Stimulated activated CD4-positive, alpha-beta T cell treated with anti-CD3 and anti-CD28 coated beads, TNF-alpha, amount 100 ng/mL, for 1 hour (primary cell): Measurements from ENCODE around the gene CHPT1.
"Not testable (repeated sequence)": the region's sequence is repeated elsewhere in the genome, so short reads cannot be mapped to it uniquely, and the experiment has no call there.

Source experiments
- DNase-seq, 3 donors: peaks; one replicate each; pipeline ENCODE4 v3.0.0-alpha.2; 2020; ENCODE audit warnings: low read depth in 3 of 3, low spot score in 1 of 3

Gene CHPT1

DNA sequence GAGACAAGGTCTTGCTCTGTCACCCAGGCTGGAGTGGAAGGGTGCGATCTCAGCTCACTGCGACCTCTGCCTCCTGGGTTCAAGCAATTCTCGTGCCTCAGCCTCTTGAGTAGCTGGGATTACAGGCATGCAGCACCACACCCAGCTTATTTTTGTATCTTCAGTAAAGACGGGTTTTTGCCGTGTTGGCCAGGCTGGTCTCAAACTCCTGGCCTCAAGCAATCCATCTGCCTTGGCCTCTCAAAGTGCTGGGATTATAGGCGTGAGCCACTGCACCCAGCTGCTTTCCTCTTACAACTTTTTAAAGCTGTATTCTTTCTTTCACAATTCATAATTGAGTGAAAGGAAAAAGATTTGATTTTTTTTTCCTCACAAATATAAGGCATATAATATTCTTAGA, 15.8 kb upstream of the CHPT1 start:
- not testable (repeated sequence) for DNase-seq

DNA sequence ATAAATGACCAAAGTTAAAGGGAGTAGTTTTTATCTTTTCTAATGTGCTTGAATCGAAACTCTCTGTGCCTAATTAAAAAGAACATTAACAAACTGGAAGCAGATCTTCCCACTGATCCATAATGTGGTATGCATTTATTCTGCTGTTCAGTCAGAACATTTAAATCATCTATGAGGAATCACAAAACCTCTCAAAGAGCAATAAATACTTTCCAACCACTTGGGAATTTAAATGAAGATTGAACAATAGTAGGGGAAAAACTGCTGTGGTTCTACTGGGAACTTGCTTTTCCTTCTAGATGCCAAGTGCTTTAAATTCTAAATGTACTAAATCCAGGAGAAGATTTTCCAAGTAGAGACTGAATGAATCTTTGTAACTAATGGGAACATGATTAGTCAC, 12.3 kb upstream of the CHPT1 start:
- DNase-seq, result no peak

DNA sequence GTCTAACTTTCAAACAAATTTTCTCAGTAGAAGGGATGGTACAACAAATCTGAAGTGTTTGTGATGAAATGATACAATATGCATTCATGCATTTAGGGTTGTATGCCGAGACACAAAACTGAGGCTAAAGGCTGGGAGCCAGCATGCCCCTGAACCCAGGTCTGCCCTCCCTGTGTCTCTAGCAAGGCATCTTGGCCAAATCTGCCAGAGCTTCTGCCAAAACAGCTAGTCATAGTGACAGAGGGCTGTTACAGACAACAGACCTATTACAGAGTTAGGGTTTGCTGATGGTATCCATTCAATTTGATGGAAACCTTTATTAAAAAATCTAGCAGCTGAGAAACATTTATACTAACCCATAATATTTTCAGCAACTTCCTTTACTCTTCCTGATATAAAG, 11.3 kb upstream of the CHPT1 start:
- DNase-seq, result no peak

DNA sequence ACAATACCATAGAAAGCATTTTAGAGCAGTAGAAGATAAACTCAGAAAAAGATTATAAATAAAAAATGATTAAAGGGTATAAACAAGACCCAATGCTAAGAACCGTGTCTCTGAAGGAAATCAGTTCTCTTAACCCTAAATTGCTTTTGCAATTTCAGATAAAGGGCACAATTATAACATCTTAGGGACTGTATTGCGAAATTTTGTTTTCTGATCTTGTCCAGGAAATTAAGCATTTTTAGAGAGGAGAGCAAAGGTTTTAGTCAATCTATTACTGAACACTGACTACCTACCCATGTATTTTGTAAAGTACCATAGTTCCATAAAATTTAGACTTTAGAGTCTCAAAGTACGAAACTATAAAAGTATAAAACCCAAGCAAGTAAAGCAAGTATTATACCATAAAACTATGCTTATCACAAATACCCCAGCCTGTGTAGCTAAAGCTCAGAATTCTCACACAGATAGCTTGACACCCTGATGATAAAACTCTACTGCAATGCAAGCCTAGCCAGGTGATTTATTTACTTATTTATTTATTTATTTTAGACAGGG, 6.8 kb upstream of the CHPT1 start:
- DNase-seq, result no peak

DNA sequence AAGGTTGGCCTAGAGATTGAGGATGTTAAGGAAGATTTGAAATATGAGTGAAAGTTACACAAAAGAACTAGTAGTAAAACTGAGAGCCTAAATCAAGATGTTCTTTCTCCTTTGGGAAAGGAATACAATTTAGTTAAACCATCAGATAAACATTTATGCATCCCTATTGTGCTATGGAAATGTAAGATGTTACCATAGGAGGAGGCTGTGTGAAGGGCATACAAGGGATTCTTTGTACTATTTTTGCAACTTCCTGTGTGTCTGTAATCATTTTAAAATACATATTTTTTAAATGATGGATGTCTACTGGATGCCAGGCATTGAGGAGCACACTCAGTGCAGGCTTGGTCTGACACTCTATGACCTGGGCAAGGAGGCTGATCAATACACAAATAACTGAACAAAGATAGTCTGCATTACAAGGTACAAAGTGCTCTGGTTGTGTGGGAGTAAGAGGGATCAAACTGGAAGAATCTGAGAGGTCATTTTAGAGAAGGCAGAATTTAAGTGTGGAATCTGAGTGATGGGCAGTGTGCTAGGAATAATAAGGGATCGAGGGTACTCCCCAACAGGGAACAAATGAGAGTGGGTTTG, 5.8 kb upstream of the CHPT1 start:
- no peak for DNase-seq

DNA sequence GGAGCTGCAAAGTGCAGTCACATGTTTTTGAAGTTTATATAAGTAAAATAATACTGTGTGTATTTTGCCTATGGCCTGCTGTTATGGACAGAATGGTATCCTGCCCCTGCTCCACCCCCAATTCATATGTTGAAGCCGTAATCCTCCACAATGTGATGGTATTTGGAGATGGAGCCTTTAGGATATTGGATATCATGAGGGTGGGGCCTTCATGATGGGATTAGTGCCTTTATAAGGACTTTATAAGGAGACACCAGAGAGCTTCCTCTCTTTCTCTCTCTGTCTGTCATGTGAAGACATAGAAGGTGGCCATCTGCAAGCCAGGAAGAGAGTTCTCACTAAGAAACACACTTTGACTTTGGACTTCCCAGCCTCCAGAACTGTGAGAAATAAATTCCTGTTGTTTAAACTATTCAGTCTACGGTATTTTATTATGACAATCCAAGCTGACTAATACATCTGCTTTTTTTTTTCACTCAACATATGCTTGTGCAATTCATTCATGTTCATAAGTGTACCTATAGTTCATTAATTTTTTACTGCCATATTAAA, 3.1 kb upstream of the CHPT1 start:
- DNase-seq, result no peak

DNA sequence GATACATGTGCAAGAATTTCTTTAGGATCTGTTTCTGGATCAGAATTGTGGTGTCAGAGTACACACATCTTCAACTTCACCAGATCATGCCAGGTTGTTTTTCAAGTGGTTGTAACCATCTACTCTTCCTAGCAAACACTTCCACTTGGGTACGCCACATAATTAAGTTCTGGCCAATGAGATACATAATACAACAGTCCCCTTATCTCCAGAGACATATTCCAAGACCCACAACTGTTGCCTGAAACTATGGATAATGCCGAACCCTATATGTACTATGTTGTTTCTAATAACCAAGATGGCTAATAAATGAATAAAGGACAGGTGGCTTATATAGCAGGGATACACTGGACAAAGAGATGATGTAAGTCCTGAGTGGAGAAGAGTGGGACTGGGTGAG, 2.5 kb upstream of the CHPT1 start:
- no peak for DNase-seq

DNA sequence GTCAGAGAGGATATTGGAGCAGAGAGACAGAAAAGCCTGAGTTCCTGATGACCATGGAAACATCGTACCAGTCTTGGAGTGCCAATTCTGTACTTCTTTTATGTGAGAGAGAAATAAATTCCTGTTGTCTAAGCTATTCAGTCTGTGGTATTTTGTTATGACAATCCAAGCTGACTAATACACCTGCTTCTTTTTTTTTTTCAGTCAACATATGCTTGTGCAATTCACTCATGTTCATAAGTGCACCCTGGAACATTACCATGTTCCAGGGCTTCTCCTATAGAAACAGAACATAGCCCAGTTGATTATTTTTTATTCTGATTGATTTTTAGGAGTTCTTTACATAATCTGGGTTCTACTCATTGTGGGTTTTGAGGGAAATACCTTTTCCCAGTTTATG, 1.7 kb upstream of the CHPT1 start:
- no peak for DNase-seq

DNA sequence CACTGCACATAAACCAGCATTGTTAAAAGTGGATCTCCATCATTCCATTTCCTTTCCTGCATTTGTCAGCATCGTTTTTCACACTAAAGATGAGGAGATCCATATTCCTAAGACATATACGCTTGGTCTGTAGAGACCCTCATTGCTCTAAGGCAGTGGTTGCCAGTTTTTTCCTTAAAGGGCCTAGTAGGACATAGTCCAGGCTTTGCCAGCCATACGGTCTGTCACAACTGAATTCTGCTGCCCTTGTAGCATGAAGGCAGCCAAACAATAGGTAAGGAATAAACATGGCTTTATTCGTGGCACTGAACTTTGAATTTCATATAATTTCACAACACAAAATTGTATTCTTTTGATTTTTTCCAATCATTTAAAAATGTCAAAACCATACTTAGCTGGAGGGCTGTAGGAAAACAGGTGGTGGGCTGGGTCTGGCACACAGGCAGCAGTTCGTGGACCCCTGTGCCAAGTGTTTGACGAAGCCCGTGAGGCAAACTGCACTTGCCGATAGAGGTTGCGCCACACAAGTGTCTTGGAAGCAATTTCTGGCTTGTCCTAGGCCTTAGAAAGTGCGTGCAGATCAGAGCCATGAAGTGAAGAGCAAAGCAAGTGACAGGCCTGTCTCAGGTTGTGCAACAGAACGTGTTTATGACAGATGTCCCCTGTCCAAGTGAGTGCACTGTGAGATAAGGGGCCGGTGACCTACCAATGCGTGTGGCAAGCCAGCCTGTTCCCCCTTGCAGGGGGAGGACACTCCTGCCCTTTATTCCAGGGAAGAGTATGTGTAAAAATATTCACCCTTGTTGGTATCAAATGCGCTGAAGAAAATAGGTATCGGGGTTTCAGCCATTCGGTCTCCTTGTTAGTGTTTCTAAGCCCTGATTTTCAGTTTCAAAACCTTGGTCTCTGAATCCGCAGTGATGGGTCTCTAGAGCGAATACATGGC, 916 bp upstream of the CHPT1 start:
- DNase-seq, result no peak

DNA sequence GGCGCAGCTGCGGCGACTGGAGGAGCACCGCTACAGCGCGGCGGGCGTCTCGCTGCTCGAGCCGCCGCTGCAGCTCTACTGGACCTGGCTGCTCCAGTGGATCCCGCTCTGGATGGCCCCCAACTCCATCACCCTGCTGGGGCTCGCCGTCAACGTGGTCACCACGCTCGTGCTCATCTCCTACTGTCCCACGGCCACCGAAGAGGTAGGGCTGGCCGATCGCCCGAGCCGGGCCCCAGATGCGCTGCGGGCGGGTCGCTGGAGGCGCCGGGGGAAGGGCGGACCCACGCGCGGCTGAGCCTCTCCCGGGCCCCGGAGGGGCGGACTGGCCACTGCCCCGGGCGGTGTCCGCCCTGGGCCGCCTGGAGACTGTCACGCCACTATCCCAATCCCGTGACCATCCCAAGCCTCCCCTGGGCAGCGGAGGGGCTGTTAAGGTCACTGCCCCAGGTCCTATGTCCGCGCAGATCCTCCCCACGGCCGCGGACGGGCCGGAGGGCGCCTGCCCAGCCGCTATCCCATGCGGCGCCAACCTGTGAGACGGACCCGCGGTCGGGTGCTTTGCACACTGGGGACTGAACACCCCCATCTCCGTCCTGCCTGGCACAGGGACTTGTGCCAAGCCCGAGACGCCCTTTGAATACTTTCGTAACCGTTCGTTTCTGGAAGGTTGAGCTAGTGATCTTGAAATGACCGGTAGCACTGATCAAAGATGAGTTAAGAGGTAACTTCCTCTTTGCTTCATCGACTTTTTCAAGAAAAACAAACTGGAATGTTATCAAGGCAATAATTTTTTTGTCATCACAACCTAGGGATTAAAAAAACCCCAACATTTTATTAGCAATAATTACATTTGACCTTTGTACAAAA, 725 bp downstream of the CHPT1 start:
- DNase-seq, result no peak

DNA sequence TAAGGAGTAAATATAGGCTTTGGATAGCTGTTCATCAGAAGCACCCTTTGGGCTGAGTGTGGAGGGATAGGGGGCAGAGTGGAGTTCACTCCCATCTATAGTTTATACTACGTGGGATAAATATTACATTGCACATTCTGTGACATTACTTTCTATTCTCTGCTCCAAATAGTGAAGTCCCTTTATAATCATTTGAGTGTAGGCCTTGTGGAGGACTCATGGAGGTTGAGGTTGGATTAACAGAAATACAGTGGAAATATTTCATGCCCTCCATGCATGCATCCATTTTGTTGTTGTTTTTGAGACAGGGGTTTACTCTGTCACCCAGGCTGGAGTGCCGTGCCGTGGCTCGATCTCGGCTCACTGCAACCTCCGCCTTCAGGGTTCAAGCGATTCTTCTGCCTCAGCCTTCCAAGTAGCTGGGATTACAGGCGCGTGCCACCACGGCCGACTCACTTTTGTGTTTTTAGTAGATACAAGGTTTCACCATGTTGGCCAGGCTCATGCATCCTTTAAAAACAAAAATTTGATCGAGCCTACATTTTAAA, 1.4 kb downstream of the CHPT1 start:
- DNase-seq, result no peak

DNA sequence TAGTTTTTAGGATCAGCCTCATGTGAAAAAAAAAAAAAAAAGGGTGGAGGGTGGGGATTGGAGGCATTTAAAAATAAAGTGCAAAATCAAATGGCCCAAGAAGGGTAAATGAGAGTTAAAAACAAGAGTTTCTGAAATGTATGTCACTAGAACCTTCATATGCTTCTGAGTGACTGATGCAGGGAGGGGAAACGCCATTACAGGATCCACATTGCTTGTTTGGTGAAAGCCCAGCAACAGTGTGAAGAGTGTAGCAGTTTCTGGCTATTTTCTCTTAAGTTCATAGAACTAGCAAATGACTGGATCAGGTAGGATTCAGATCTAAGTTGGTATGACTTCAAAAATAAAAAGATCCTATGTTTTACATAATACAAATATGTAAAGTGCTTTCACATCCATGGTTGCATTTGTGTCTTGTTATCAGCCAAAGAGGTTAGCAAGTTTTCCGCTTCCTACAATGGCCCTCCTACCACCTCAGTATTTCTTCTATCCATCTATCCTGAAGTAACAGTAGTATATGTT, 2.9 kb downstream of the CHPT1 start:
- DNase-seq, result no peak

DNA sequence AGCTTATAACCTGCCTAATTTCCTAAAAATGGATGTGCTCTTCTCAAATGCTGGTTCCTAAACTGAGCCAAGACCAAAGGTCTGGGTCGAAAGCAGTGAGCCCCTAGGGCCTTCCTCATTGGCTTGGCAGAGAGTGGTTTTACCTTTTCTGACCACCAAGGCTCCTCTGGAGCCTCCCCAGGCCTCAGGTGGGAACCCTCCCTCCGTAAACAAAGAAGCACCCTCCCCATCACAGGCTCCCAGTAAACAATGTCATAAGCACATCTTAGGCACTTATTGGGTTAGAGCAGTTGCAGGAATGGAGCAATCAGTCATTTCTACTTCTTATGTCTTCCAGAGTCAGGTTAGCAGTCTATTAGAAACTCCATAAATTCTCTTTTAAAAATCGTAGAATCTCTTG, 6.0 kb downstream of the CHPT1 start:
- DNase-seq, result no peak

DNA sequence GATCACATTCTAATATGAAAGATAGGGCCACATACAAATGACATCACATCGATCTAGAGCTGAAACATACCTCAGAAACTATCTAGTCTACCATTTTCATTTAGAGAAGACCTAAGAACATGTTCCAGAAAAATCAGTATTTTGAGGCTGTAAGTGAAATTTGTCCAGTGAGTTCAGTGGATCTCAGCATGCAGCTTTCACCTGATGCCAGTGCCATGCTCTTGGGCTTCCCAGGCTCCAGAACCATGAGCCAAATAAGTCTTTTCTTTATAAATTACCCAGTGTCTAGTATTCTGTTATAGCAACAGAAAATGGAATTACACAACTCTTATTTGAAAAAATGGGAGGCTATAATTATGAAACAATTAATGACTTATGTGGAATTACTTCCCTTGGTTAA, 9.0 kb downstream of the CHPT1 start:
- no peak for DNase-seq

DNA sequence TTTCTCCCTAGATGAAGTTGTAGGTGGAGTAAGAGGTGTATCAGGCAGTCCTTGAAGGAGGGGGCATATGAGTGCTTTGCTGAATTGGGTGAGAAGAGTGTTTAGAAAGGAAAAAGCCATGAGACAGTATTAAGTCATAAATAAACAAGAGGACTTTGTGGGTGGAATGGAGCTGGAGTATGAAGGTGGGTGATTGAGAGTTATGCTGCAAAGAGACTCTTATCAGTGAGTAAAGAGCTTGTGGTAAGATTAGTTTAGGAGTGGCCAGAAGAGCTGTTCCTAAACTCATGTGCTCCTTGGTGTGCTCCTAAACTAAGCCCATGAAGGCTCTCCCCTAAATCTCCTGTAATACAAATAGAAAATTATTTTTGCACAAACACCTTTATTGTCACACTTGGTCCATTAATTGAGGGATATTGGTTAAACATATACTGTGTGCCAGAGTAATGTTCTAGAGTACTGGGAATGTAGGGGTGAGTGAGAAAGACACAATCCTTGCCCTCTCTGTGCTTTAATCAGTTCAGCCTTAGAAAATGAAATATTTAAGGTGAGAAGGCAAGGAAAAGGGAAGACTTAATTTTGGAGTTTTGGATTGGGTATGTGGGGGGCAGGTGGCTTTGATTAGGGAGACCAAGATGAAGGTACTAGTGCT, 9.8 kb downstream of the CHPT1 start:
- no peak for DNase-seq

DNA sequence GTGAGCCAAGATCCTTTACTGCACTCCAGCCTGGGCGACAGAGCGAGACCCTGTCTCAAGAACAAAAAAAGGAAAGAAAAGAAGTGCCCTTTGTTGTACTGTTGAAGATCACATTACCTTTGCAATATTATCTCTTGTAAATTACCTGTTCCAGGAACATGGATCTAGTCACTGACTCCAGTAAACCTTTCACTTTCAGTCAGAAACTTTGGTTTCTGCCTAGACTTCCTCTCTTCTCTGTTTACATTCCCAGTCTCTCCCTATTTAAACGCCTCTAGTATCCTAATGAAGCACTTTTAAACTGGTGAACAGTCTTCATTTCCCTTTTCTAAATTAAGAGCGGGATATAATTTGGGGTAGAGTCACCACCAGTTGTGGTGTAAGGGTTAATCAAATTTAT, 12.8 kb downstream of the CHPT1 start:
- DNase-seq, result no peak

DNA sequence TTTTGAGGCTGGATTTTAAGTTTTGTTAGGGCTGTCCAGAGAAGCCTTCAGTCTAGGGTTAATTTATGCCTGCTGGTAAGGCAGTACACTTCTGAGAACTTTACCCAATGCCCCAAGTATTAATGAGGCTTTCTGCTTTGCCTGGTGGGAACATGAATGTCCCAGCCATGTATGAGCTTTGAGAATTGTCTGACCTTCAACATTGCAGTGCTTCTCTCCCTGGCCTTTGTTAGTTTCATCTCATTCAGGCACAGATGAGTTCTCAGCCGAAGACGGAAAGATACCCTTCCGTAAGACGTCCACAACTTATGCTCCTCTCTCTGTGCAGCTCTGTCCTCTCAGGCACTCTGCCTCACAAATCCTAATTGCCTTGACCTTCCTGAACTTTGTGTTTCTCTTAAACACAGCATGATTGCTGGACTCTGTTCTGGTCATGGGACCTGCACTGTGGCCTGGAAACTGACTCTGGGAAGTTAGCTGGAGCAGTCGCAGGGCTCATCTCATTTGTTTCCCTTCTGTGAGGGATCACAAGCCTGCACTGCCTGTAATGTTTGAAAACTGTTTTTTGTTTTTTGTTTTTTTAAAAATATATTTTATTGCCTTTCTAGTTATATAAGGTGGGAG, 15.7 kb downstream of the CHPT1 start:
- DNase-seq, result no peak

DNA sequence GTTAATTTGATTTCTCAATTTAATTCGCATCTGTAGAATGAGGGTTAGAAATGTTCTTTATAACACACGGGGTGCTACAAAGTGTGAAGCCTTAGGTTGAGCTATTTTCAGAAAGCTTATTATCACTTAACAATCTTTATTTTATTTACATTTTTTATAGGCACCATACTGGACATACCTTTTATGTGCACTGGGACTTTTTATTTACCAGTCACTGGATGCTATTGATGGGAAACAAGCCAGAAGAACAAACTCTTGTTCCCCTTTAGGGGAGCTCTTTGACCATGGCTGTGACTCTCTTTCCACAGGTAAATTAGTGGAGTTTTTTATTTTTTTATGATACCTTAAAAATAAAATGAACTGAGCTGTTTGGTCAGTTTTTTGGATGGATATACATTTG, 16.5 kb downstream of the CHPT1 start:
- DNase-seq, result no peak

DNA sequence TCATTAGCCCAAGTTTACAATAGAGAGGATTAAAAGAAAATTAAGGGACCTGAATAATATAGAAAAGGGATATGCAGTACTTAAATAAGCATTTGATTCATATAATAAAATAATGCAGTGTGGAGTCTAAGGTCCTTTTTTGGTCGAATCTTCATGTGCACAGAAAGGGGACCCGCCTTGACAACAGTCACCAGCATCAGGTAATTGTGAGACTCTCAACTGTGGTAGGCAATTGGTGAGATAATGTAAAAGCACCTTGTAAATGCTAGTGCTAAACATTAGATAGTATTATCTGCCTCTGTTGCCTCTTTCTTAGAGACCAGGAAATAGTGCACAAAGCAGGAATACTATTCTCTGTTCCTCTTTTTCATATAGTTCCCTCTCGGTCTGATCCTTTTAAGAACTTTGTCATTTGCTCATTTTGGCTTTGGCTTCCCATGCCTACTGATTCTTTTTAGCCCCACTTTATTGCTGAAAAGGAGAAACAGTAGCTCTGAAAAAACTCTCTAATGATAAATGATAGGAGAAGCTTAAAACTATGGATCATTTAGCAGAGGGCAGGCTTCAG, 17.5 kb downstream of the CHPT1 start:
- no peak for DNase-seq
